CD4-positive, alpha-beta T cell (primary cell): Measurements from ENCODE around the gene PDCD4. TPM values are rescaled to one million over a fixed set of nuclear protein-coding genes. Genes with fewer than 3 reads are reported as not detected.

Experiments
- ATAC-seq: fragments of 200-7000 bp; cut with Tn5 transposase; one replicate; pipeline ENCODE4 v1.10.0; 2022; ENCODE audit warnings: mild to moderate bottlenecking; ENCODE audit not compliant: poor library complexity
- CTCF ChIA-PET: fragments of 350-600 bp; sonication (Branson Sonifier 250); formaldehyde crosslinking; loops from one replicate; lab custom pipeline; 2021; ENCODE audit warnings: antibody characterized with exemption, inconsistent platforms; lab: Charles Lee
- POLR2A ChIA-PET: fragments of 350-600 bp; sonication (Branson Sonifier 250); formaldehyde crosslinking; loops from one replicate; lab custom pipeline; 2021; ENCODE audit warnings: antibody characterized with exemption, inconsistent platforms; lab: Charles Lee
- DNase-seq, 14 experiments: peaks; one replicate each; pipeline ENCODE4 v3.0.0-alpha.2; 2013 to 2020; ENCODE audit warnings: mixed read lengths in 2 of 14
- H3K27ac ChIP-seq, 2 donors: one replicate each; pipeline versions ENCODE4 v1.5.1 to v1.7.0; 2013; ENCODE audit warnings: low read length in 2 of 2, low read depth in 1 of 2, mild to moderate bottlenecking in 1 of 2
- H3K27me3 ChIP-seq, 2 experiments: 1 replicate in 1 of 2; 2 replicates in 1 of 2; pipeline versions ENCODE4 v1.6.1 to v1.7.0; 2013; ENCODE audit warnings: low read length in 2 of 2, control low read depth in 1 of 2, mild to moderate bottlenecking in 1 of 2, moderate library complexity in 1 of 2; ENCODE audit not compliant: insufficient read depth in 2 of 2, control insufficient read depth in 1 of 2
- H3K36me3 ChIP-seq: one replicate; pipeline ENCODE4 v1.6.1; 2013; ENCODE audit warnings: low read length, control low read depth; ENCODE audit not compliant: insufficient read depth
- H3K4me1 ChIP-seq: one replicate; pipeline ENCODE4 v1.6.1; 2013; ENCODE audit warnings: low read length, control low read depth; ENCODE audit not compliant: insufficient read depth
- H3K4me3 ChIP-seq: one replicate; pipeline ENCODE4 v1.5.1; 2013; ENCODE audit warnings: mild to moderate bottlenecking, low read length, moderate library complexity
- H3K9me3 ChIP-seq, 2 experiments: 1 replicate in 1 of 2; 2 replicates in 1 of 2; pipeline versions ENCODE4 v1.6.1 to v1.7.0; 2013; ENCODE audit warnings: low read length in 2 of 2, mild to moderate bottlenecking in 2 of 2, control low read depth in 1 of 2, moderate library complexity in 1 of 2; ENCODE audit not compliant: control insufficient read depth in 1 of 2, insufficient read depth in 1 of 2
- H3K27ac Mint-ChIP-seq: one replicate; pipeline ENCODE4 v1.8.0; 2020; ENCODE audit warnings: mixed read lengths
- H3K27me3 Mint-ChIP-seq: one replicate; pipeline ENCODE4 v1.8.0; 2021; ENCODE audit warnings: mixed read lengths
- H3K36me3 Mint-ChIP-seq: one replicate; pipeline ENCODE4 v1.8.0; 2021; ENCODE audit warnings: low read depth, mixed read lengths
- H3K4me1 Mint-ChIP-seq: one replicate; pipeline ENCODE4 v1.8.0; 2021; ENCODE audit warnings: low read depth, mixed read lengths
- H3K4me3 Mint-ChIP-seq: one replicate; pipeline ENCODE4 v1.8.0; 2020; ENCODE audit warnings: mild to moderate bottlenecking, mixed read lengths
- H3K9me3 Mint-ChIP-seq: one replicate; pipeline ENCODE4 v1.8.0; 2020; ENCODE audit warnings: mixed read lengths
- intact Hi-C, 2 experiments: fragments of 100-400 bp; cut with DNase I in 1 of 2; cut with micrococcal nuclease in 1 of 2; formaldehyde crosslinking; loops; one replicate each; pipeline versions ENCODE4 v1.15.1 to v1.9.0; 2023 to 2025; cut with DNase I, micrococcal nuclease
- total RNA-seq, 174 experiments: library from RNA in 2 of 174; stranded (reverse) in 2 of 174; gene quantifications; one replicate each; pipeline ENCODE4 v1.2.3 and lab custom pipeline; 2021 to 2026
- TF ChIP-seq, protein P1 (sequence below): fragments of 200-600 bp; IDR thresholded peaks from one replicate; pipeline ENCODE4 v1.8.0; 2022; ENCODE audit warnings: antibody characterized with exemption, mild to moderate bottlenecking

Gene PDCD4
- total RNA-seq, 2 experiments from 2014 or later = 352 to 358 TPM

DNA sequence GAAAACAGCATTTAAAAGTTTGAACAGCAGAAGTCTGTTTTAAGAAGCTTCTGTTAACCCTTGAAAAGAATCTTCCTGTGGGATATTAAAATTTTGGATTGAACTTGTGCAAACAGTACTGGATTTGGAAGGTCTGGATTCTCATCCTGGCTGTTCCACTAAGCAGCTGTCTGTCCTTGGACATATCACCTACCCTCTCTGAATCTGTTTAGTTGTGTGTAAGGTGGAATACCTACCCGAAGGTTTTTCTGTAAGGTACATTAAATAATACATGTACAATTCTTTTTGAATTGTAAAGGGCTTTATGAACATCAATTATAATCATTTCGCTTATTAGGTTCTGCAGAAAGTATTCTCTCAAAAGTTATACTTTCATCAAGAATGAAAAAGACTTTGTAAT, 2.2 kb downstream of the PDCD4 start:
- TF ChIP-seq, protein P1, sequence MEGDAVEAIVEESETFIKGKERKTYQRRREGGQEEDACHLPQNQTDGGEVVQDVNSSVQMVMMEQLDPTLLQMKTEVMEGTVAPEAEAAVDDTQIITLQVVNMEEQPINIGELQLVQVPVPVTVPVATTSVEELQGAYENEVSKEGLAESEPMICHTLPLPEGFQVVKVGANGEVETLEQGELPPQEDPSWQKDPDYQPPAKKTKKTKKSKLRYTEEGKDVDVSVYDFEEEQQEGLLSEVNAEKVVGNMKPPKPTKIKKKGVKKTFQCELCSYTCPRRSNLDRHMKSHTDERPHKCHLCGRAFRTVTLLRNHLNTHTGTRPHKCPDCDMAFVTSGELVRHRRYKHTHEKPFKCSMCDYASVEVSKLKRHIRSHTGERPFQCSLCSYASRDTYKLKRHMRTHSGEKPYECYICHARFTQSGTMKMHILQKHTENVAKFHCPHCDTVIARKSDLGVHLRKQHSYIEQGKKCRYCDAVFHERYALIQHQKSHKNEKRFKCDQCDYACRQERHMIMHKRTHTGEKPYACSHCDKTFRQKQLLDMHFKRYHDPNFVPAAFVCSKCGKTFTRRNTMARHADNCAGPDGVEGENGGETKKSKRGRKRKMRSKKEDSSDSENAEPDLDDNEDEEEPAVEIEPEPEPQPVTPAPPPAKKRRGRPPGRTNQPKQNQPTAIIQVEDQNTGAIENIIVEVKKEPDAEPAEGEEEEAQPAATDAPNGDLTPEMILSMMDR = no peak
- H3K27ac Mint-ChIP-seq = peak overlapping the region; percentile 96
- H3K4me3 Mint-ChIP-seq = peak overlapping the region; percentile 96
- intact Hi-C loops = loop anchor here (2.0 to 5.0 kb wide), 8 partner anchors 19 to 127 kb away; partner anchors contain the start of genes BBIP1 (in 2 of the 2) and SHOC2 (in 2 of the 2)
- H3K9me3 ChIP-seq = no peaks in the 10 kb centered on the region
- ATAC-seq = no peak
- peak overlapping the region; percentile 86 for H3K4me3 ChIP-seq
- CTCF ChIA-PET = interaction anchor here (1.7 to 2.3 kb wide), 5 partner anchors 13 to 128 kb away, joined by 5 to 14 read pairs (median 8); no protein-coding TSS in a partner anchor
- H3K4me1 Mint-ChIP-seq = peaks cover 82% of the 10 kb centered on the region
- H3K27me3 ChIP-seq = no peaks in the 10 kb centered on the region
- no peaks in the 10 kb centered on the region for H3K27me3 Mint-ChIP-seq
- H3K36me3 Mint-ChIP-seq = peaks cover 65% of the 10 kb centered on the region
- DNase-seq = no peak
- peaks cover 31% of the 10 kb centered on the region for H3K36me3 ChIP-seq
- H3K4me1 ChIP-seq = peaks cover 32% of the 10 kb centered on the region
- H3K27ac ChIP-seq = peak overlapping the region; percentile 93 to 99
- no peaks in the 10 kb centered on the region for H3K9me3 Mint-ChIP-seq
- POLR2A ChIA-PET = interaction anchor here (0.6 to 3.4 kb wide), 4 partner anchors 9 to 45 kb away, joined by 3 to 102 read pairs (median 19); partner anchors contain the start of genes BBIP1 and SHOC2

DNA sequence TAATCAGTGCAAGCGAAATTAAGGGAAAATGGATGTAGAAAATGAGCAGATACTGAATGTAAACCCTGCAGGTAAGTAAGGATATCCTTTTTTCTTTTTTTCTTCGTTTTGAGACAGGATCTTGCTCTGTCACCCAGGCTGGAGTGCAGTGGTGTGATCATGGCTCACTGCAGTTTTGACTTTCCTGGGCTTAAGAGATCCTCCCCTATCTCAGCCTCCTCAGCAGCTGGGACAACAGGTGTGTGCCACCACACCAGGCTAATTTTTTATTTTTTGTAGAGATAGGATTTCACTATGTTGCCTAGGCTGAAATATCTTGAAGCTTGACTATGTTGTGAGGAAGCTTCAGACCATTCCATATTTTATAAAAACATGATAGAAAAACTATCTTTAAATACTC, 4.3 kb downstream of the PDCD4 start:
- ChIA-PET POLR2A (interaction anchor here (0.6 to 2.1 kb wide), 8 partner anchors 9 to 73 kb away, joined by 3 to 8 read pairs (median 4); no protein-coding TSS in a partner anchor), CTCF (interaction anchor here (2.2 kb wide), 1 partner anchor 18 kb away, joined by 6 read pairs; no protein-coding TSS in a partner anchor)
- H3K27ac Mint-ChIP-seq = peak overlapping the region; percentile 47
- H3K27ac ChIP-seq = peak overlapping the region in 1 of 2 donors; percentile 13
- ATAC-seq (no peak), DNase-seq (no peak)
- H3K27me3 Mint-ChIP-seq = no peaks in the 10 kb centered on the region
- intact Hi-C loops = loop anchor here in 1 of 2 experiments (2.0 kb wide), 1 partner anchor 17 kb away; no protein-coding TSS in a partner anchor
- H3K36me3 ChIP-seq = peaks cover 41% of the 10 kb centered on the region
- H3K4me1 Mint-ChIP-seq = peaks cover 82% of the 10 kb centered on the region
- no peaks in the 10 kb centered on the region for H3K27me3 ChIP-seq
- TF ChIP-seq, protein P1 = no peak
- H3K4me3 ChIP-seq = no peak overlapping the region
- peak overlapping the region; percentile 39 for H3K4me3 Mint-ChIP-seq
- no peaks in the 10 kb centered on the region for H3K9me3 ChIP-seq
- no peaks in the 10 kb centered on the region for H3K9me3 Mint-ChIP-seq
- H3K36me3 Mint-ChIP-seq = peaks cover 75% of the 10 kb centered on the region
- H3K4me1 ChIP-seq = peaks cover 16% of the 10 kb centered on the region

DNA sequence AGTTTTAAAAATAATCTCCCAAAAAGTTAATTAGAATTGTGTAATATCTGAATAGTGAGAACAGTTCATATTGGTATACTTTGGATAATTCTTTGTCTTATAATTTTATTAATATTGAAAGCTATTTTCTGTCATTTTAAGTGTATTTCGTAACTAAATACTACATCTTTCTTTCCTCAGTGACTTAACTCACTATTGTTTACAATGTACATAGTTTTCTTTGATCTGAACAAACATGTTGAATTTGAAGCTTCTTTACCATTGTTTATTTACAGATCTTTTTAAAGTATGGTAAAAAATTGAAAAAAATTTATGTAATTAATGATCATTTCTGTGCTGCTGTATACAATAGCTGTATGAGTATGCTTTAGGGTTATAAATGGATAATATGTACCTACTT, 5.1 kb downstream of the PDCD4 start:
- Histone ChIP-seq H3K9me3 (no peaks in the 10 kb centered on the region), H3K36me3 (peaks cover 48% of the 10 kb centered on the region), H3K4me3 (no peak overlapping the region), H3K27me3 (no peaks in the 10 kb centered on the region), H3K27ac (peak overlapping the region in 1 of 2 donors; percentile 11), H3K4me1 (peaks cover 14% of the 10 kb centered on the region)
- H3K27ac Mint-ChIP-seq = peak overlapping the region; percentile 56
- peak overlapping the region; percentile 18 for H3K4me3 Mint-ChIP-seq
- intact Hi-C loops = no loop called here
- ATAC-seq (no peak), DNase-seq (no peak)
- H3K4me1 Mint-ChIP-seq = peaks cover 82% of the 10 kb centered on the region
- no peaks in the 10 kb centered on the region for H3K9me3 Mint-ChIP-seq
- H3K36me3 Mint-ChIP-seq = peaks cover 75% of the 10 kb centered on the region
- TF ChIP-seq, protein P1 = no peak
- H3K27me3 Mint-ChIP-seq = no peaks in the 10 kb centered on the region
- ChIA-PET POLR2A (interaction anchor here (0.6 to 2.1 kb wide), 8 partner anchors 9 to 74 kb away, joined by 3 to 8 read pairs (median 4); no protein-coding TSS in a partner anchor), CTCF (interaction anchor here (0.5 to 2.2 kb wide), 3 partner anchors 19 to 1502 kb away, joined by 3 to 6 read pairs (median 5); no protein-coding TSS in a partner anchor)
